GM23248 (cell line): ENCODE data around the gene MADCAM1.

Source experiments
- EZH2 ChIP-seq: fragments of 200-600 bp; sonication (generic); IDR thresholded peaks from 2 replicates; pipeline ENCODE4 v1.6.1; 2018; ENCODE audit warnings: antibody characterized with exemption, mild to moderate bottlenecking; ENCODE audit not compliant: insufficient read depth, poor library complexity, severe bottlenecking
- EZH2phosphoT487 ChIP-seq: fragments of 200-600 bp; sonication (generic); IDR thresholded peaks from 2 replicates; pipeline ENCODE4 v1.6.1; 2018; ENCODE audit warnings: antibody characterized with exemption, moderate library complexity, mild to moderate bottlenecking, low read depth; ENCODE audit not compliant: insufficient read depth

GRCh38 chr19:478976-479375 lies 17.3 kb upstream of the MADCAM1 start:
- no peak for TF ChIP-seq EZH2
- TF ChIP-seq EZH2phosphoT487: no peak
